DMS 273 (cell line): ENCODE data around the gene IL1RAPL2.
"Not testable (repeated sequence)": the region's sequence is repeated elsewhere in the genome, so short reads cannot be mapped to it uniquely, and the experiment has no call there.

Experiments used
- DNase-seq: peaks from one replicate; lab custom pipeline; 2025; ENCODE audit not compliant: unreplicated experiment; lab: John Stamatoyannopoulos, UW

The IL1RAPL2 gene

GRCh38 chrX:104852241-104852640, 286.2 kb downstream of the IL1RAPL2 start:
- DNase-seq = no peak

- DNase-seq = no peak
Observed at GRCh38 chrX:104854188-104854587, 288.2 kb downstream of the IL1RAPL2 start.

GRCh38 chrX:104854790-104855340, 288.9 kb downstream of the IL1RAPL2 start:
- no peak for DNase-seq

- DNase-seq = no peak
Observed at GRCh38 chrX:104863466-104863865, 297.5 kb downstream of the IL1RAPL2 start.

GRCh38 chrX:104864296-104864695, 298.3 kb downstream of the IL1RAPL2 start:
- no peak for DNase-seq

- DNase-seq = no peak
Observed at GRCh38 chrX:104877504-104877903, 311.5 kb downstream of the IL1RAPL2 start.

GRCh38 chrX:104902070-104902469, 336.1 kb downstream of the IL1RAPL2 start:
- no peak for DNase-seq

GRCh38 chrX:104909694-104910093, 343.7 kb downstream of the IL1RAPL2 start:
- not testable (repeated sequence) for DNase-seq

- peak; percentile 17 for DNase-seq
Observed at GRCh38 chrX:104913348-104913747, 347.3 kb downstream of the IL1RAPL2 start.

GRCh38 chrX:104914686-104915085, 348.7 kb downstream of the IL1RAPL2 start:
- not testable (repeated sequence) for DNase-seq

- no peak for DNase-seq
Observed at GRCh38 chrX:104918122-104918521, 352.1 kb downstream of the IL1RAPL2 start.

GRCh38 chrX:104921584-104922205, 355.7 kb downstream of the IL1RAPL2 start:
- DNase-seq = no peak

GRCh38 chrX:104922206-104922621, 356.2 kb downstream of the IL1RAPL2 start:
- DNase-seq = peak; percentile 87

- no peak for DNase-seq
Observed at GRCh38 chrX:104929324-104929723, 363.3 kb downstream of the IL1RAPL2 start.

- no peak for DNase-seq
Observed at GRCh38 chrX:104935581-104935980, 369.6 kb downstream of the IL1RAPL2 start.

- DNase-seq = no peak
Observed at GRCh38 chrX:104953251-104953650, 387.3 kb downstream of the IL1RAPL2 start.

GRCh38 chrX:104961926-104962325, 395.9 kb downstream of the IL1RAPL2 start:
- DNase-seq = no peak

GRCh38 chrX:104968241-104968640, 402.2 kb downstream of the IL1RAPL2 start:
- no peak for DNase-seq

- no peak for DNase-seq
Observed at GRCh38 chrX:104972737-104973136, 406.7 kb downstream of the IL1RAPL2 start.

- DNase-seq = no peak
Observed at GRCh38 chrX:104987063-104987462, 421.1 kb downstream of the IL1RAPL2 start.

GRCh38 chrX:104988038-104988437, 422.0 kb downstream of the IL1RAPL2 start:
- DNase-seq = no peak

- no peak for DNase-seq
Observed at GRCh38 chrX:104995546-104995945, 429.5 kb downstream of the IL1RAPL2 start.

- DNase-seq = no peak
Observed at GRCh38 chrX:105006103-105006502, 440.1 kb downstream of the IL1RAPL2 start.
